ENCODE results near the gene IL36B.

IL36B gene

GRCh38 chr2:113007250-113007649 is 45.4 kb downstream of the IL36B start:
- Histone ChIP-seq H3K4me1 (ENCODE audit: low read depth, poor library complexity, severe bottlenecking) (peaks cover 15% of the 10 kb centered on the region), H4K20me1 (ENCODE audit: insufficient read depth) (no peaks in the 10 kb centered on the region)
- TF ChIP-seq CTCF (conservative IDR thresholded peaks at IDR 0.05; ENCODE audit: low read depth, low read length): no peak

GRCh38 chr2:113005030-113005509 is 47.6 kb downstream of the IL36B start, which contains the start of gene IL36A:
Gene IL36A, plus strand, starts transcription at chr2:113005459. Its CDS starts 413 bp downstream, at chr2:113005872.
- Histone ChIP-seq H2AFZ (ENCODE audit: low read depth) (no peak within 1 kb of the TSS), H3K79me2 (ENCODE audit: insufficient read depth, low read depth) (no peaks in the 10 kb centered on the region), H3K4me1 (ENCODE audit: low read depth, poor library complexity, severe bottlenecking) (peaks cover 10% of the 10 kb centered on the region), H3K4me3 (IDR thresholded peaks at IDR 0.05; ENCODE audit: insufficient read depth, low read depth, low read length) (no peak within 1 kb of the TSS), H3K27ac (no peak within 1 kb of the TSS), H3K4me2 (no peak within 1 kb of the TSS), H3K27me3 (ENCODE audit: insufficient read depth, low read depth) (no peaks in the 10 kb centered on the region), H3K36me3 (ENCODE audit: insufficient read depth) (no peaks in the 10 kb centered on the region), H3K9ac (no peak within 1 kb of the TSS), H4K20me1 (ENCODE audit: insufficient read depth) (no peaks in the 10 kb centered on the region)
- TF ChIP-seq CTCF (conservative IDR thresholded peaks at IDR 0.05; ENCODE audit: low read depth, low read length): no peak

More at GRCh38 chr2:113007250-113007649, 45.4 kb downstream of the IL36B start:
- Histone ChIP-seq H2AFZ (ENCODE audit: low read depth) (no peak overlapping the region), H3K79me2 (ENCODE audit: insufficient read depth, low read depth) (no peaks in the 10 kb centered on the region), H3K4me3 (IDR thresholded peaks at IDR 0.05; ENCODE audit: insufficient read depth, low read depth, low read length) (no peak overlapping the region), H3K27me3 (ENCODE audit: insufficient read depth, low read depth) (no peaks in the 10 kb centered on the region), H3K36me3 (ENCODE audit: insufficient read depth) (no peaks in the 10 kb centered on the region), H3K4me2 (no peak overlapping the region), H3K9ac (no peak overlapping the region), H3K27ac (no peak overlapping the region)

- Histone ChIP-seq H4K20me1 (ENCODE audit: insufficient read depth) (no peaks in the 10 kb centered on the region), H3K27me3 (ENCODE audit: insufficient read depth, low read depth) (no peaks in the 10 kb centered on the region), H2AFZ (ENCODE audit: low read depth) (no peak overlapping the region), H3K79me2 (ENCODE audit: insufficient read depth, low read depth) (no peaks in the 10 kb centered on the region), H3K9ac (no peak overlapping the region), H3K36me3 (ENCODE audit: insufficient read depth) (no peaks in the 10 kb centered on the region), H3K4me2 (no peak overlapping the region), H3K4me1 (ENCODE audit: low read depth, poor library complexity, severe bottlenecking) (no peaks in the 10 kb centered on the region), H3K27ac (no peak overlapping the region), H3K4me3 (IDR thresholded peaks at IDR 0.05; ENCODE audit: insufficient read depth, low read depth, low read length) (no peak overlapping the region)
- TF ChIP-seq CTCF (conservative IDR thresholded peaks at IDR 0.05; ENCODE audit: low read depth, low read length): no peak
Observed at GRCh38 chr2:113002677-113003076, 50.0 kb downstream of the IL36B start.

- Histone ChIP-seq H3K9ac (no peak overlapping the region), H2AFZ (ENCODE audit: low read depth) (no peak overlapping the region), H3K4me1 (ENCODE audit: low read depth, poor library complexity, severe bottlenecking) (peaks cover 18% of the 10 kb centered on the region), H3K4me2 (no peak overlapping the region), H3K27ac (no peak overlapping the region), H3K4me3 (IDR thresholded peaks at IDR 0.05; ENCODE audit: insufficient read depth, low read depth, low read length) (no peak overlapping the region), H3K36me3 (ENCODE audit: insufficient read depth) (no peaks in the 10 kb centered on the region), H3K27me3 (ENCODE audit: insufficient read depth, low read depth) (no peaks in the 10 kb centered on the region), H3K79me2 (ENCODE audit: insufficient read depth, low read depth) (no peaks in the 10 kb centered on the region), H4K20me1 (ENCODE audit: insufficient read depth) (no peaks in the 10 kb centered on the region)
- TF ChIP-seq CTCF (conservative IDR thresholded peaks at IDR 0.05; ENCODE audit: low read depth, low read length): no peak
Observed at GRCh38 chr2:113000436-113000835, 52.2 kb downstream of the IL36B start.
